ENCODE measurements around the gene GRM7.

DNA sequence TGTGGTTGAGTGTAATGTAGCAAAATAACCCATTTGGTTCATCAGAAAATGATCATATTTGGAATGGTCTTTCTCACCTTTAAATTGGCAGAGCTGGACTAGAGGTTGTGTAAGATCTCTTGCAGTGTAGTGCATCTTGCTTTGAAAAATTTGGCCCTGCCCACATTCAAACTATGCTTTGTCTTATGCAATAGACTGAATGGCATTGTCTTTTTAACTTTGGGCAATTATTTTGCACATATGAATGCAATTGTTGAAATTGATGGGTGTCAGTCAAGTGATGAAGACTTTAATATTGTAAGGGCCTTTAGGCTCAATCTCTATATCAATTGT lies 381.4 kb downstream of the GRM7 start:
- TF ChIP-seq, protein P1, sequence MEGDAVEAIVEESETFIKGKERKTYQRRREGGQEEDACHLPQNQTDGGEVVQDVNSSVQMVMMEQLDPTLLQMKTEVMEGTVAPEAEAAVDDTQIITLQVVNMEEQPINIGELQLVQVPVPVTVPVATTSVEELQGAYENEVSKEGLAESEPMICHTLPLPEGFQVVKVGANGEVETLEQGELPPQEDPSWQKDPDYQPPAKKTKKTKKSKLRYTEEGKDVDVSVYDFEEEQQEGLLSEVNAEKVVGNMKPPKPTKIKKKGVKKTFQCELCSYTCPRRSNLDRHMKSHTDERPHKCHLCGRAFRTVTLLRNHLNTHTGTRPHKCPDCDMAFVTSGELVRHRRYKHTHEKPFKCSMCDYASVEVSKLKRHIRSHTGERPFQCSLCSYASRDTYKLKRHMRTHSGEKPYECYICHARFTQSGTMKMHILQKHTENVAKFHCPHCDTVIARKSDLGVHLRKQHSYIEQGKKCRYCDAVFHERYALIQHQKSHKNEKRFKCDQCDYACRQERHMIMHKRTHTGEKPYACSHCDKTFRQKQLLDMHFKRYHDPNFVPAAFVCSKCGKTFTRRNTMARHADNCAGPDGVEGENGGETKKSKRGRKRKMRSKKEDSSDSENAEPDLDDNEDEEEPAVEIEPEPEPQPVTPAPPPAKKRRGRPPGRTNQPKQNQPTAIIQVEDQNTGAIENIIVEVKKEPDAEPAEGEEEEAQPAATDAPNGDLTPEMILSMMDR (conservative IDR thresholded peaks at IDR 0.05 in 1 of 2, IDR thresholded peaks at IDR 0.05 in 1 of 2; ENCODE audit: extremely low read depth in 1 of 2, insufficient read depth in 1 of 2, low read depth in 1 of 2, low read length in 2 of 2), result no peak
- no peak for TF ChIP-seq EZH2 (IDR thresholded peaks at IDR 0.05; ENCODE audit: borderline replicate concordance, low read length)

Data from mammary epithelial cell (primary cell).